Stimulated activated CD8-positive, alpha-beta memory T cell treated with anti-CD3 and anti-CD28 coated beads, Interleukin-4, amount 100 ng/mL, for 4 hours (primary cell): Measurements from ENCODE around the gene MRPL20.
A peak's percentile ranks its signal among the peaks of the same experiment; 100 is the strongest.
"Not testable (repeated sequence)": the region's sequence is repeated elsewhere in the genome, so short reads cannot be mapped to it uniquely, and the experiment has no call there.

Experiments
- DNase-seq, 2 donors: peaks; one replicate each; pipeline ENCODE4 v3.0.0-alpha.2; 2020; ENCODE audit warnings: low read depth in 2 of 2, low spot score in 1 of 2

MRPL20 gene

GRCh38 chr1:1437033-1437903 is 30.2 kb upstream of the MRPL20 start:
- DNase-seq: no peak

DNA sequence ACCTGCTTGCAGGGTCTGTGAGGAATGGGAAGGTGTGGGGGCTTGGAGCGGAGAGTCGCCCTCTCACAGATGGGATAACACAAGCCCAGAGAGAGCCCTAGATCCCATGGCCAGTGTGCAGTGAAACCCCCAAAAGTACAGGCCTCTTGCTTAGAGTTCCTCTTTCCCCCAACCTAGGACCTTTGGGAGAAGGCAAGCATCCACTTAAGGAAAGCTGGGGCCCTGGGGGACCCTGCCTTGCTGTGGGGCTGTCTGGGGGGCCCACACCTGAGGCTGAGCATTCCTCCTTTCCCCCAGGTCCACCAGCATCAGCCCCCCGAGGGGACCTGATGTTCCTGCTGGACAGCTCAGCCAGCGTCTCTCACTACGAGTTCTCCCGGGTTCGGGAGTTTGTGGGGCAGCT is 29.5 kb upstream of the MRPL20 start:
- no peak for DNase-seq

- DNase-seq: no peak
Observed at GRCh38 chr1:1435911-1436629, 29.0 kb upstream of the MRPL20 start.

- DNase-seq: peak; percentile 15 to 36
Observed at GRCh38 chr1:1435106-1435903, 28.2 kb upstream of the MRPL20 start, which contains the start of gene VWA1. VWA1 (plus strand) TSS chr1:1435690; CDS start chr1:1435749, 59 bp downstream.

- DNase-seq: no peak
Observed at GRCh38 chr1:1434824-1435105, 27.7 kb upstream of the MRPL20 start.

GRCh38 chr1:1434131-1434823 is 27.2 kb upstream of the MRPL20 start:
- DNase-seq: no peak

GRCh38 chr1:1433804-1434130 is 26.7 kb upstream of the MRPL20 start:
- DNase-seq: no peak

- no peak for DNase-seq
Observed at GRCh38 chr1:1432951-1433803, 26.1 kb upstream of the MRPL20 start.

DNA sequence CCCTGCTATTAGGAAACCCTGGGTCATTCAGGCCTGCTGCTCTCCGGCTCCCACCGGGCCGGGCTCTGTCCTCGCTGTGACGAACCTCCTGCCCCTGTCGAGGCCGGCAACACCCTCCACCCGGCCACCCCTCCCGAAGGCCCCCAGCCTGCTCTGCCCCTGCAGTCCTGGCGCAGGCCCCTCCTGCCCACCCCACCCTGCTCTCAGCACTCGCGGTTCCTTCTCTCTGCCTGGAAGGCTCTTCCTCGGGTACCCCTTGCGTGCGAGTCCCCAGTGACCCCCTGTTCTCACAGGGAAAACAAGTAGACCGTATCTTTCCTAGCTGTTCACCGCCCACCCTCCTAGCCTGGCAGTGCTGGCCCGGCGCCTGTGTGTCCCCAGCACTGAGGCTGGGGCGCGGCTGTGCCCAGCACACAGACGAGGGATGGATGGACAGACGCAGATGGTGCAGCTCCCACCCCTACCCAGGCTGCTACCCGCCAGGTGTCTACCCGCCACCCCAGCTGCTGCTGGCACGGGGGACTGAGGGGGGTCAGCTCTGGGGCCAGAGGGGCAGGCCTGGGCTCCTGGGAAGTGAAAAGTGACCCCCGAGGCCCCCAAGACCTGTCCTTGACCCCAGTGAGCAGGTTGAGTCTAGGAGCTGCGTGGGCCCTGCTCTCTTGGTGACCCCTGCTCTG is 25.3 kb upstream of the MRPL20 start:
- DNase-seq: no peak

- DNase-seq: no peak
Observed at GRCh38 chr1:1431845-1432273, 24.8 kb upstream of the MRPL20 start.

- DNase-seq: no peak
Observed at GRCh38 chr1:1430992-1431844, 24.1 kb upstream of the MRPL20 start.

DNA sequence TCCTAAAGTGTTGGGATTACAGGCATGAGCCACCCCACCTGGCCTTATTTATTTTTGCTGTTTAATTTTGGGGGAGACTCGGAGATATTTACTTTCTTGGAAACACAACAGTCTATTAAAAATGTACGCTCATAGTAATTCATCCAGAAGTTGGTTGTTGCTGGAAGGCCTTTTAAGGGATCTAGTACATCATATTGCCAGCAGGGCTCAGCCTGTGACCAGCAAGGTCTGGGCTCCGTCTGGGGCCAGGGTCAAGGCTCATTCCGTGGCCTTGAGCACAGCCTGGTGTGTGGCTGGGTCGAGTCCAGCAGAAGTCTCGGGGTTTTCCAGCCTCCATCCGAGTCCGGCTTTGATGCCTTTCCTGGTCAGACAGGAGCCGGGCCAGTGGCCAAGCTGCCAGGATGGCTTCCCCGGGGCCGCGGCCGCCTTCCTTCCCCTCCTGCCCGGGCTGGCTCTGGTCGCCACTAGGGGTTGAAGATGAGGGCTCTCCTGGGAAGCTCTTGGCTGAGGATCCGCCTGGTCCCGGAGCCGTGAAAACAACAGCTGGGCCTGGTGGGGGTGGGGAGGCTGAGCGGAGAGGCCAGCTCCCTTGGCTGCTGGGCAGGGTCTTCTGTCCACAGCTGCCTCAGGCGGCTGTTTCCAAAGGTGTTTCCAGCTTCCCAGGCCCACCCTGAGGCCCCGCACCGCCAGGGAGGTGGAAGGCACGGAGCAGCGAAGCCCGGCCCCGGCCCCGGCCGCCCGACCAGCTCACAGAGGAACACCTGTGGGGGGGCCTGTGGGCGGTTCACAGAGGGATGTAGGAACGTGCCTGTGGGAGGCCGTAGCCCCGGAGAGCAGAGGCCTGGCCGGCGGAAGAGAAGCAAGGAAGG is 23.3 kb upstream of the MRPL20 start:
- no peak for DNase-seq

- DNase-seq: no peak
Observed at GRCh38 chr1:1429671-1430073, 22.6 kb upstream of the MRPL20 start.

DNA sequence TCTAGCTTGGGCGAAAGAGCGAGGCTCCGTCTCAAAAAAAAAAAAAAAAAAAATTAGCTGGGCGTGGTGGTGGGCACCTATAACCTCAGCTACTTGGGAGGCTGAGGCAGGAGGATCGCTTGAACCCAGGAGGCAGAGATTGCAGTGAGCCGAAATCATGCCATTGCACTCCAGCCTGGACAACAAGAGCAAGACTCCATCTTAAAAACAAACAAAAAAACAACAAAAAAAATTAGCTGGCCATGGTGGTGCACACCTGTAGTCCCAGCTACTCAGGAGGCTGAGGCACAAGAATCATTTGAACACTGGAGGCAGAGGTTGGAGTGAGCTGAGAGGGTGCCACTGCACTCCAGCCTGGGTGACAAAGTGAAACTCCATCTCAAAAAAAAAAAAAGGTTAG is 21.9 kb upstream of the MRPL20 start:
- DNase-seq: not testable (repeated sequence)

DNA sequence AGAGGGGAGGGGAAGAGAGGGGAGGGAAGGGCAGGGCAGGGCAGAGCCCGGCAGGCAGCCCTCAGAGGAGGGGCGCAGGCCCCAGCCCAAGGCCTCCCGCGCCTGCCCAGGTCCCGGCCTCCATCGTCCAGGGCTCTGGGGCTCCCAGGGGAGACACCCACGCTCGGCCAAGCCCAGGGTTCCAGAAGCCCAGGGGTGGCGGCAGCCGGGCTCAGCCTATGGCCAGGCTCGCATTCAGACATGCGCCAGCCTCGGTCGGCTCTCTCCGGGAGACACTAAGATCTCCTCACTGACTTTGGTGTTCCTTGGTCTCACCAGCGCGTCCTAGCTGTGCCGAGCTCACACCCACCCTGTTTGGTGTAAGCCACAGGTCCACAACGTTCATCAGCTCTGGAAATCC is 21.1 kb upstream of the MRPL20 start:
- DNase-seq: no peak

DNA sequence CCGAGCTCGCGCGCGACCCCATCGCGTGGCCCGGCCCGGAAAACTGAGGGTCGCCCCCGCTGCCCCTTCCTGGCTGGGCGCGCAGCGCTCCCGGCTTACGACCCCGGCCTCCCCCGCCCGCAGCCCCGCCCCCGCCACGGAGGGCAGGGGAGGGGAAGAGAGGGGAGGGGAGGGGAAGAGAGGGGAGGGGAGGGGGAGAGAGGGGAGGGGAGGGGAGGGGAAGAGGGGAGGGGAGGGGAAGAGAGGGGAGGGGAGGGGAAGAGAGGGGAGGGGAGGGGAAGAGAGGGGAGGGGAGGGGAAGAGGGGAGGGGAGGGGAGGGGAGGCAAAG is 20.7 kb upstream of the MRPL20 start:
- DNase-seq: no peak

DNA sequence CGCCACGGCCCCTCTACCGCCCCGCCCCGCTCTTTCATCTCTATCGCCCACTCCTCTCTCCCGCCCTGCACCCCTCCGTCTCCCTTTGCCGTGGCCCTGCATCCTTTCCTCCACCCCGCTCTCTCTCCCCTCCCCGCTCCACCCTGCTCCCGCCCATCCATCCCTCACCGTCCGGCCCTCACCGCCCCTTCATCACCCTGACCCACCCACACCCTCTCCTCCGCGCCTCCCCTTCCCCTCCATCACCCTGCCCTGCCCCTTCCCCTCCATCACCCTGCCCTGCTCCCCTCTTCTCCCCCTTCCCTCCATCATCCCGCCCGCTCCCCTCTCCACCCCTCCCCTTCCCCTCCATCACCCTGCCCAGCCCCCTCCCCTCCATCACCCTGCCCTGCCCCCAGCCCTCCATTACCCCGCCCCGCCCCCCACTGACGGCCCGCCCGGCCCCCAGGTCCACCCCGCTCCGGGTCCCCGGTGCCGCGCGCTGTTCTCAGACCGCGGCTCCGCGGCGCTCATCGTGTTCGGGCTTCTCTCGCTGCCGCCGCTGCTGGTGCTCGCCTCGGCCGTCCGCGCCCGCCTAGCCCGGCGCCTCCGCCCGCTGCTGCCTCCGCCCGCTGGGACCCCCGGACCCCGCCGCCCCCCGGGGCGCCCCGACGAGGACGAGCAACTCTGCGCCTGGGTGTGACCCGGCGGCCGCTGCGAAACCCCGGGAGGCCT is 20.2 kb upstream of the MRPL20 start:
- DNase-seq: no peak
